GM19239 (cell line): ENCODE results near the gene RARS1.
"Not testable (repeated sequence)": the region's sequence is repeated elsewhere in the genome, so short reads cannot be mapped to it uniquely, and the experiment has no call there.

ENCODE experiments used
- DNase-seq: peaks from one replicate; pipeline ENCODE4 v3.0.0; 2011; ENCODE audit warnings: low spot score; ENCODE audit not compliant: insufficient read length
- FAIRE-seq: peaks from 2 replicates; lab custom pipeline; 2011; peaks lifted over from hg19 to GRCh38; lab: Jason Lieb, UNC

RARS1 gene

GRCh38 chr5:168479166-168479565, 7.1 kb upstream of the RARS1 start:
- no peak for FAIRE-seq
- DNase-seq, result no peak

DNA sequence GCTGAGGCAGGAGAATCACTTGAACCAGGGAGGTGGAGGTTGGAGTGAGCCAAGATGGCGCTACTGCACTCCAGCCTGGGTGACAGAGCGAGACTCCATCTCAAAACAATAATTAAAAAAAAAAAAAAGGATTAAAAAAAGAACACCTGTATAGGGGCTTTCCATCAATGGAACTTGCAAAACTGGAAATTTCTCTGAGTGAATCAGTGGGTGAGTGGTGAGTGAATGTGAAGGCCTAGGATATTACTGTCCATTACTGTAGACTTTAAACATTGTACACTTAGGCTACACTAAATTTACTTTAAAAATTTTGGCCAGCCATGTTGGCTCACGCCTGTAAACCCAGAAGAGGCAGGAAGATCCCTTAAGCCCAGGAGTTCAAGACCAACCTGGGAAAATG, 5.7 kb upstream of the RARS1 start:
- DNase-seq (no peak), FAIRE-seq (no peak)

DNA sequence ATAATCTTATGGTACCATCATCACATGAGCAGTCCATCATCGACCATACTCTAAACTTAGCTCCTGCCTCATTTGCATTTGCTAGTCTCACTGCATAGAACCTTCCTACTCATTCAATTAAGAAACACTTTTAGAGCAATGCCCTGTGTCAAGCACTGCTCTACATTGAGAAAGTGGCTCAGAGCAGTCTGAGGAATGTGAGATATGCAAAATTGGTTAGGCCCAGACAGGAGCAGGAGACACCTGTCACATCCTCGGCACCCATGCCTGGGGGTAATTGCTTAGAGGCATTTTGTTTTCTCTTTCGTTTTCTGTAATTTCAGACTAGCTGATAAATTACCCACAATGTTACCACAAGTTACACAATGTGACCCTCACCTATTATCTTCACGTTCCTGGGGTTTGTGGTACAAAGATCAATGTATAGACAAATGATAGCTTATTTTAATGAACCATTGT, 4.9 kb upstream of the RARS1 start:
- DNase-seq (peak; percentile 46), FAIRE-seq (peak; percentile 86)

GRCh38 chr5:168482361-168482760, 3.9 kb upstream of the RARS1 start:
- FAIRE-seq (no peak), DNase-seq (no peak)

- FAIRE-seq (no peak), DNase-seq (no peak)
These were observed 2.8 kb downstream of the RARS1 start for GRCh38 chr5:168489059-168489458.

- FAIRE-seq, result no peak
- no peak for DNase-seq
These were observed 7.8 kb downstream of the RARS1 start for GRCh38 chr5:168494057-168494555.

- DNase-seq (no peak), FAIRE-seq (no peak)
These were observed 16.4 kb downstream of the RARS1 start for GRCh38 chr5:168502563-168503237.

- FAIRE-seq, result no peak
- no peak for DNase-seq
These were observed 27.7 kb downstream of the RARS1 start for GRCh38 chr5:168513861-168514428.

GRCh38 chr5:168525856-168526255, 39.6 kb downstream of the RARS1 start:
- DNase-seq (no peak), FAIRE-seq (no peak)

DNA sequence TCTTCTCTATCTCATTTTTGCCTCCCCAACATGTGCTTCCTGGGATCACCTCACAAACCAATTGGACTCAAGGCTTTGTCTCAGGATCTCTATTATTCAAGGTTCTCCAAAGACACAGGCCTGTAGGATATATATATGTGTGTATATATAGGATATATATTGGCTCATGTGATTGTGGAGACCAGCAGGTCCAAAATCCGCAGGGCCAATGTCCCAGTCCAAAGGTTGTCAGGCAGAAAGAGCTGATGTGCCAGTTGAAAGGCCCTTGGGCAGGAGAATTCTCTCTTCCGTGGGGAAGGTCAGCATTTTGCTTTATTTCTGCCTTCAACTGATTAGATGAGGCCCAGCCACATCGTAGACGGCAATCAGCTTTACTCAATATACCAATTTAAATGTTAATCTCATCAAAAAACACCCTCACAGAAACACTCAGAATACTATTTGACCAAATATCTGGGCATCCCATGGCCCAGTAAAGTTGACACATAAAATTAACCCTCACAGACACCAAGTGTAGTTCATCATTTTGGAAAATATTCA, 41.6 kb downstream of the RARS1 start:
- DNase-seq (no peak), FAIRE-seq (no peak)

GRCh38 chr5:168528521-168529373, 42.5 kb downstream of the RARS1 start, which contains the start of gene FBLL1:
FBLL1 (plus strand) TSS chr5:168529305; CDS start chr5:168529505, 200 bp downstream.
- FAIRE-seq (no peak), DNase-seq (no peak)

DNA sequence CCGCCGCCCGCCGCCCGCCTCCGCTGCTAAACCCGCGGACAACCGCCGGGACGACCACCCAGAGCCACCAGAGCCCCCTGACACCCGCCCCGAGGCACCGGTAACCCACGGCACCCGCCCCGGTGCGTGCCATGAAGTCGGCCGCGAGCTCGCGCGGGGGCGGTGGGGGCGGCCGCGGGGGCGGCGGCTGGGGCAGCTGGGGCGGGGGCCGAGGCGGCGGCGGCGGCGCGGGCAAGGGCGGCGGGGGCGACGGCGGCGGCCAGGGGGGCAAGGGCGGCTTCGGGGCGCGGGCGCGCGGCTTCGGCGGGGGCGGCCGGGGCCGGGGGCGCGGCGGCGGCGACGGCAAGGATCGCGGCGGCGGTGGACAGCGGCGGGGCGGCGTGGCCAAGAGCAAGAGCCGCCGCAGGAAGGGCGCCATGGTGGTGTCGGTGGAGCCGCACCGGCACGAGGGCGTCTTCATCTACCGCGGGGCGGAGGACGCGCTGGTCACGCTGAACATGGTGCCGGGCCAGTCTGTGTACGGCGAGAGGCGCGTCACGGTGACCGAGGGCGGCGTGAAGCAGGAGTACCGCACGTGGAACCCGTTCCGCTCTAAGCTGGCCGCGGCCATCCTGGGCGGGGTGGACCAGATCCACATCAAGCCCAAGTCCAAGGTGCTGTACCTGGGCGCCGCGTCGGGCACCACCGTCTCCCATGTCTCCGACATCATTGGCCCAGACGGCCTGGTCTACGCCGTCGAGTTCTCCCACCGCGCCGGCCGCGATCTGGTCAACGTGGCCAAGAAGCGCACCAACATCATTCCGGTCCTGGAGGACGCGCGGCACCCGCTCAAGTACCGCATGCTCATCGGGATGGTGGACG, 43.3 kb downstream of the RARS1 start:
- DNase-seq, result no peak
- no peak for FAIRE-seq

DNA sequence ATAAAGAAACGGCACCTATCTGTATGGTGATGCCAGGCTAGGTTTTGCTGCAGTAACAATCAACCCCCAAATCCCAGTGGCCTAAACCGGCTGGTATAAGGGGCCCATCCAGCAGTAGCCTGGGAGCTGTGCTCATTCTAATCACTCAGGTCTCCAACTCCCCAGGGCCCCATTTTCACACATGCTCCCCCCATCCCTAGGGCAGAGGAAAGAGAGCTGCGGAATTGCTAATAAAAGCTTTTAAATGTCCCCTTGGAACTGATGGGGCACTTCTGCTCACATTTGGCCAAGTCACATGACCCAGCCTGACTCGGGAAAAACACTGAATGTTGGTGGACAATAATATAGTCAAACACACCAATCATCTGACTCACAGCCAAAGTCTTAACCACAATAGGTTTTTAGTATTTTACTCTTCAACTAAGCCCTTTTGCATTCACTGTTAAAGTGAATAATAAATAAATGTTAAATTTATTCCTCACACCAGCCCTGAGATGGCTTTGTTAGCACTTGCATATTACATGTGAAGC, 44.4 kb downstream of the RARS1 start:
- FAIRE-seq (no peak), DNase-seq (no peak)

DNA sequence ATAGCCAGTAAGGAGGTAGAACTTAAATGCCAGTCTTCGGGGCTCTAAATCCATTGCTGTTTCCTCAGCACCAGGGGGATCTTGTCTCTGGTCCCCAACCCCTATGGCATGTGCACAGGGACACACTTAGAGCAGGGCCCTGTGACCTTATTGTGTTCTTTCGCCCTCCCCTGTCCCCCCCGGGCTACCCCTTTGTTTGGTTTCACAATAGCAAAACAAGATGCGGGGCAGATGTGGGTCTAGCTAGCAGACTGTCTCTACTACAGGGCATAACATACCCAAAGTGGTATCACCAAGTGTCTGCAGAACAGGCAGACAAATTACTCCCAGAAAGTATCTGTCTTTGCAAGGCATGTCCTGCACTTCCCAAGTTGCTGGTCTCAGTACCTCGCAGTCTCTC, 44.9 kb downstream of the RARS1 start:
- DNase-seq (no peak), FAIRE-seq (no peak)

- no peak for DNase-seq
- FAIRE-seq, result no peak
These were observed 46.0 kb downstream of the RARS1 start for GRCh38 chr5:168531987-168532864.

DNA sequence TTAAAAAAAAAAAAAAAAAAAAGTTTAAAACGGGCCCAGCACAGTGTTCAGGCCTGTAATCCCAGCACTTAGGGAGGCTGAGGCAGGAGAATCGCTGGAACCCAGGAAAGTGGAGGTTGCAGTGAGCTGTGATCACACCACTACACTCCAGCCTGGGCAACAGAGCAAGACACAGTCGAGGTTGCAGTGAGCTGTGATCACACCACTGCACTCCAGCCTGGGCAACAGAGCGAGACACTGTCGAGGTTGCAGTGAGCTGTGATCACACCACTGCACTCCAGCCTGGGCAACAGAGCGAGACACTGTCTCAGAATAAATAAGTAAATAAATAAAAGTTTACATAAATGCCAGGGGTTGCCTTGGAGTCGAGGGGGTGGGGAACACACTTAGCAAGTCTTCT, 48.1 kb downstream of the RARS1 start:
- DNase-seq, FAIRE-seq: not testable (repeated sequence)

DNA sequence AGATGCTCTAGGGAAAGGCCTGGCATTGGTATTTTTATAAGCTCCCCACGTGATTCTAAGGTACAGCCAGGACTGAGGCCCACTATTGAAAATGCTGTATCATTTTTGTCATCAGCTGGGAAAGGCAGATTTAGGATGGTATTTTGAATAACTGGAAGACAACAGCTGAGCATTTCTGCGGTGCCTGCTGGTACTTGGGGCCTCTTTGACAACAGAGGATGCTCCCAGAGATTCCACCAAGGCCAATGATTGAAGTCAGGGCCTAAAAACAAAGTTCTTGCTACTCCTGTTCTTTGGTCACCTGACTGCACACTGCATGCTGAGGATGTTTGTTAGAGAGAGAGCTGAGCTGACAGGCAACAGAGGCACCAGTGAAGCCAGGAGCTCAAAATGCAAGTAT, 50.9 kb downstream of the RARS1 start:
- DNase-seq (no peak), FAIRE-seq (no peak)

- FAIRE-seq (no peak), DNase-seq (no peak)
These were observed 63.3 kb downstream of the RARS1 start for GRCh38 chr5:168549554-168549953.

GRCh38 chr5:168550656-168551055, 64.4 kb downstream of the RARS1 start:
- DNase-seq (no peak), FAIRE-seq (no peak)
